ENCODE data around the gene GPR146. TPM values are rescaled to one million over a fixed set of nuclear protein-coding genes. Genes with fewer than 3 reads are reported as not detected.

GPR146 gene
- total RNA-seq, 4 donors from 2014 or later = 13.6 to 27.9 (median 16.3) TPM

- no CpG with 5 or more reads among the region's 30 CpGs for WGBS, 2 donors (ENCODE audit: low coverage in 1 of 2)
- Histone ChIP-seq H3K4me1 (peaks cover 0 to 44% (median 0%) of the 10 kb centered on the region in 3 donors), H3K4me3 (no peak overlapping the region), H3K27ac (no peak overlapping the region), H3K27me3 (no peaks in the 10 kb centered on the region), H3K36me3 (peaks cover 0 to 33% of the 10 kb centered on the region in 2 donors), H3K9me3 (no peaks in the 10 kb centered on the region)
- no peak for TF ChIP-seq POLR2AphosphoS5 (IDR thresholded peaks at IDR 0.05)
- no peak for TF ChIP-seq POLR2A (IDR thresholded peaks at IDR 0.05)
- no peak for TF ChIP-seq EP300 (IDR thresholded peaks at IDR 0.05)
- TF ChIP-seq CTCF (IDR thresholded peaks at IDR 0.05) = no peak
- ATAC-seq = no peak
Observed at GRCh38 chr7:1012716-1013095, 31.6 kb upstream of the GPR146 start.

- TF ChIP-seq CTCF (IDR thresholded peaks at IDR 0.05) (no peak), POLR2A (IDR thresholded peaks at IDR 0.05) (no peak), POLR2AphosphoS5 (IDR thresholded peaks at IDR 0.05) (no peak), EP300 (IDR thresholded peaks at IDR 0.05) (no peak)
- H3K9me3 ChIP-seq = no peaks in the 10 kb centered on the region
- H3K27me3 ChIP-seq = no peaks in the 10 kb centered on the region
- H3K4me1 ChIP-seq = peaks cover 0 to 44% (median 0%) of the 10 kb centered on the region in 3 donors
- H3K27ac ChIP-seq = peak overlapping the region in 1 of 4 donors; percentile 31
- ATAC-seq = no peak
- 39 to 44% methylated on average over 2 to 4 of the region's 11 CpGs for WGBS, 2 donors (ENCODE audit: low coverage in 1 of 2)
- no peak overlapping the region for H3K4me3 ChIP-seq
- peaks cover 0 to 33% of the 10 kb centered on the region in 2 donors for H3K36me3 ChIP-seq
Observed at GRCh38 chr7:1013581-1013980, 30.8 kb upstream of the GPR146 start.

GRCh38 chr7:1014681-1015080 is 29.7 kb upstream of the GPR146 start:
- Histone ChIP-seq H3K4me1 (peaks cover 0 to 44% (median 0%) of the 10 kb centered on the region in 3 donors), H3K4me3 (no peak overlapping the region), H3K9me3 (no peaks in the 10 kb centered on the region), H3K27ac (peak overlapping the region in 2 of 4 donors; percentile 4 to 36), H3K27me3 (no peaks in the 10 kb centered on the region), H3K36me3 (peaks cover 0 to 32% of the 10 kb centered on the region in 2 donors)
- no peak for ATAC-seq
- TF ChIP-seq CTCF (IDR thresholded peaks at IDR 0.05) (no peak), POLR2AphosphoS5 (IDR thresholded peaks at IDR 0.05) (no peak), EP300 (IDR thresholded peaks at IDR 0.05) (no peak), POLR2A (IDR thresholded peaks at IDR 0.05) (no peak)
- no CpG with 5 or more reads among the region's 20 CpGs for WGBS, 2 donors (ENCODE audit: low coverage in 1 of 2)

- Histone ChIP-seq H3K4me1 (peaks cover 0 to 44% (median 0%) of the 10 kb centered on the region in 3 donors), H3K27me3 (no peaks in the 10 kb centered on the region), H3K9me3 (no peaks in the 10 kb centered on the region), H3K27ac (no peak overlapping the region), H3K4me3 (no peak overlapping the region), H3K36me3 (peaks cover 0 to 35% of the 10 kb centered on the region in 2 donors)
- WGBS, 2 donors (ENCODE audit: low coverage in 1 of 2) = no CpG with 5 or more reads among the region's 28 CpGs
- ATAC-seq = no peak
- TF ChIP-seq POLR2A (IDR thresholded peaks at IDR 0.05) = no peak
- TF ChIP-seq POLR2AphosphoS5 (IDR thresholded peaks at IDR 0.05) = no peak
- no peak for TF ChIP-seq CTCF (IDR thresholded peaks at IDR 0.05)
- no peak for TF ChIP-seq EP300 (IDR thresholded peaks at IDR 0.05)
Observed at GRCh38 chr7:1015196-1016121, 28.9 kb upstream of the GPR146 start.
